Measurements from ENCODE around the gene CCNK. TPM values are rescaled to one million over a fixed set of nuclear protein-coding genes. Genes with fewer than 3 reads are reported as not detected.

CCNK gene
- total RNA-seq, 1 experiment from 2014 or later: 80.1 TPM

- no peak overlapping the region for H3K23ac ChIP-seq (ENCODE audit: insufficient read length, low read depth, low read length)
- Mint-ChIP-seq H3K9me3 (no peaks in the 10 kb centered on the region), H3K4me3 (no peak overlapping the region), H3K27me3 (ENCODE audit: low read depth) (peaks cover 2% of the 10 kb centered on the region; the same call in 1 of the 2 replicates), H3K36me3 (ENCODE audit: insufficient read depth in 1 of 3, low read depth in 3 of 3) (no peaks in the 10 kb centered on the region), H3K4me1 (peaks cover 38 to 57% of the 10 kb centered on the region in 2 experiments), H3K27ac (no peak overlapping the region)
- peaks cover 4% of the 10 kb centered on the region for H4K20me1 ChIP-seq (ENCODE audit: control insufficient read depth, insufficient read depth, insufficient read length)
- no peak overlapping the region for H3K18ac ChIP-seq (ENCODE audit: insufficient read length, low read depth, low read length)
- no peak overlapping the region for H2BK20ac ChIP-seq (ENCODE audit: low read depth, low read length, poor library complexity, severe bottlenecking)
- H4K8ac ChIP-seq (replicated peaks; ENCODE audit: insufficient read length, low read depth, low read length): no peak overlapping the region
- no peak overlapping the region for H4K5ac ChIP-seq (ENCODE audit: insufficient read length, low read depth, low read length)
- peaks cover 2% of the 10 kb centered on the region; the same call in 1 of the 2 replicates for H3K4me1 ChIP-seq (ENCODE audit: insufficient read depth, low read length)
- WGBS (ENCODE audit: extremely low coverage, insufficient read length, low lambda C conversion rate): no CpG with 5 or more reads among the region's 13 CpGs
- H2BK15ac ChIP-seq (ENCODE audit: low read depth, low read length): no peak overlapping the region
- H2AFZ ChIP-seq (ENCODE audit: low read length): no peak overlapping the region
- no peaks in the 10 kb centered on the region for H3K9me3 ChIP-seq (ENCODE audit: control insufficient read depth, low read depth, low read length)
- H3T11ph ChIP-seq (ENCODE audit: low read length): no peak overlapping the region
- H3K9ac ChIP-seq (ENCODE audit: extremely low read depth, insufficient read length, low read length): no peak overlapping the region
- H3K56ac ChIP-seq (ENCODE audit: insufficient read length, low read depth, low read length): no peak overlapping the region
- no peaks in the 10 kb centered on the region for H3K27me3 ChIP-seq (ENCODE audit: insufficient read depth, low read length)
- H3K23me2 ChIP-seq (ENCODE audit: insufficient read length, low read depth, low read length, poor library complexity, severe bottlenecking): no peaks in the 10 kb centered on the region
- H2AK5ac ChIP-seq (ENCODE audit: insufficient read length, low read length): no peak overlapping the region
- H3K4me2 ChIP-seq (ENCODE audit: insufficient read depth, insufficient read length, low read length): no peak overlapping the region
- TF ChIP-seq, protein P1, sequence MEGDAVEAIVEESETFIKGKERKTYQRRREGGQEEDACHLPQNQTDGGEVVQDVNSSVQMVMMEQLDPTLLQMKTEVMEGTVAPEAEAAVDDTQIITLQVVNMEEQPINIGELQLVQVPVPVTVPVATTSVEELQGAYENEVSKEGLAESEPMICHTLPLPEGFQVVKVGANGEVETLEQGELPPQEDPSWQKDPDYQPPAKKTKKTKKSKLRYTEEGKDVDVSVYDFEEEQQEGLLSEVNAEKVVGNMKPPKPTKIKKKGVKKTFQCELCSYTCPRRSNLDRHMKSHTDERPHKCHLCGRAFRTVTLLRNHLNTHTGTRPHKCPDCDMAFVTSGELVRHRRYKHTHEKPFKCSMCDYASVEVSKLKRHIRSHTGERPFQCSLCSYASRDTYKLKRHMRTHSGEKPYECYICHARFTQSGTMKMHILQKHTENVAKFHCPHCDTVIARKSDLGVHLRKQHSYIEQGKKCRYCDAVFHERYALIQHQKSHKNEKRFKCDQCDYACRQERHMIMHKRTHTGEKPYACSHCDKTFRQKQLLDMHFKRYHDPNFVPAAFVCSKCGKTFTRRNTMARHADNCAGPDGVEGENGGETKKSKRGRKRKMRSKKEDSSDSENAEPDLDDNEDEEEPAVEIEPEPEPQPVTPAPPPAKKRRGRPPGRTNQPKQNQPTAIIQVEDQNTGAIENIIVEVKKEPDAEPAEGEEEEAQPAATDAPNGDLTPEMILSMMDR (conservative IDR thresholded peaks at IDR 0.05): no peak
- no peak overlapping the region for H2BK5ac ChIP-seq (ENCODE audit: insufficient read length, low read length)
- no peak overlapping the region for H2BK120ac ChIP-seq (ENCODE audit: low read depth, low read length, poor library complexity, severe bottlenecking)
- H3K79me1 ChIP-seq (ENCODE audit: insufficient read depth, low read depth, low read length, poor library complexity, severe bottlenecking): peaks cover 3% of the 10 kb centered on the region
- H2BK12ac ChIP-seq (ENCODE audit: insufficient read length, low read depth, low read length): no peak overlapping the region
- no peak for DNase-seq
- H4K91ac ChIP-seq (ENCODE audit: insufficient read length, low read depth, low read length): no peak overlapping the region
- no peaks in the 10 kb centered on the region; the same call in 1 of the 2 replicates for H3K79me2 ChIP-seq (ENCODE audit: insufficient read depth, low read length)
- no peak overlapping the region for H3K27ac ChIP-seq (ENCODE audit: insufficient read length, low read depth, low read length)
- no peak overlapping the region for H3K14ac ChIP-seq (ENCODE audit: insufficient read depth, low read length)
- no peak overlapping the region for H3K4ac ChIP-seq (ENCODE audit: low read depth, low read length)
These were observed 53.7 kb downstream of the CCNK start for GRCh38 chr14:99534863-99535262.
